ENCODE results near the gene REXO5.
A peak's percentile ranks its signal among the peaks of the same experiment; 100 is the strongest.
"Not testable (repeated sequence)": the region's sequence is repeated elsewhere in the genome, so short reads cannot be mapped to it uniquely, and the experiment has no call there.

The REXO5 gene, protein sequence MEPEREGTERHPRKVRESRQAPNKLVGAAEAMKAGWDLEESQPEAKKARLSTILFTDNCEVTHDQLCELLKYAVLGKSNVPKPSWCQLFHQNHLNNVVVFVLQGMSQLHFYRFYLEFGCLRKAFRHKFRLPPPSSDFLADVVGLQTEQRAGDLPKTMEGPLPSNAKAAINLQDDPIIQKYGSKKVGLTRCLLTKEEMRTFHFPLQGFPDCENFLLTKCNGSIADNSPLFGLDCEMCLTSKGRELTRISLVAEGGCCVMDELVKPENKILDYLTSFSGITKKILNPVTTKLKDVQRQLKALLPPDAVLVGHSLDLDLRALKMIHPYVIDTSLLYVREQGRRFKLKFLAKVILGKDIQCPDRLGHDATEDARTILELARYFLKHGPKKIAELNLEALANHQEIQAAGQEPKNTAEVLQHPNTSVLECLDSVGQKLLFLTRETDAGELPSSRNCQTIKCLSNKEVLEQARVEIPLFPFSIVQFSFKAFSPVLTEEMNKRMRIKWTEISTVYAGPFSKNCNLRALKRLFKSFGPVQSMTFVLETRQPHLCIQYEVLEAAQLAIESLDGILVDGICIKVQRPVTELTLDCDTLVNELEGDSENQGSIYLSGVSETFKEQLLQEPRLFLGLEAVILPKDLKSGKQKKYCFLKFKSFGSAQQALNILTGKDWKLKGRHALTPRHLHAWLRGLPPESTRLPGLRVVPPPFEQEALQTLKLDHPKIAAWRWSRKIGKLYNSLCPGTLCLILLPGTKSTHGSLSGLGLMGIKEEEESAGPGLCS

GRCh38 chr16:20806168-20807050 is at the start of gene REXO5, which contains the start of gene ERI2:
REXO5 (plus strand) TSS chr16:20806527; CDS start chr16:20806954, 427 bp downstream.
ERI2 (minus strand) TSS chr16:20806472; CDS start chr16:20806430, 42 bp downstream.
- H3K9me3 ChIP-seq: no peaks in the 10 kb centered on the region

GRCh38 chr16:20760346-20760745 is 46.0 kb upstream of the REXO5 start:
- Histone ChIP-seq H3K36me3 (replicated peaks) (no peaks in the 10 kb centered on the region), H3K9me3 (peaks cover 10% of the 10 kb centered on the region; the same call in 1 of the 2 replicates), H3K27me3 (ENCODE audit: low read depth) (no peaks in the 10 kb centered on the region), H3K4me1 (peaks cover 3% of the 10 kb centered on the region; the same call in 1 of the 2 replicates), H3K4me3 (no peak overlapping the region)
- in situ Hi-C loops (cut with MboI; ENCODE audit: low sequenced_read_pairs): no loop called here
- no peak for DNase-seq (ENCODE audit: low spot score in 2 of 2)

More at GRCh38 chr16:20806168-20807050, at the start of gene REXO5, which contains the start of gene ERI2:
- H3K27me3 ChIP-seq (ENCODE audit: low read depth): no peaks in the 10 kb centered on the region
- H3K36me3 ChIP-seq (replicated peaks): peaks cover 6% of the 10 kb centered on the region
- in situ Hi-C loops (cut with MboI; ENCODE audit: low sequenced_read_pairs): no loop called here
- DNase-seq (ENCODE audit: low spot score in 2 of 2): peak; percentile 90 to 96
- H3K4me1 ChIP-seq: peaks cover 4% of the 10 kb centered on the region; the same call in 1 of the 2 replicates
- peak within 1 kb of the TSS; percentile 95 for H3K4me3 ChIP-seq

DNA sequence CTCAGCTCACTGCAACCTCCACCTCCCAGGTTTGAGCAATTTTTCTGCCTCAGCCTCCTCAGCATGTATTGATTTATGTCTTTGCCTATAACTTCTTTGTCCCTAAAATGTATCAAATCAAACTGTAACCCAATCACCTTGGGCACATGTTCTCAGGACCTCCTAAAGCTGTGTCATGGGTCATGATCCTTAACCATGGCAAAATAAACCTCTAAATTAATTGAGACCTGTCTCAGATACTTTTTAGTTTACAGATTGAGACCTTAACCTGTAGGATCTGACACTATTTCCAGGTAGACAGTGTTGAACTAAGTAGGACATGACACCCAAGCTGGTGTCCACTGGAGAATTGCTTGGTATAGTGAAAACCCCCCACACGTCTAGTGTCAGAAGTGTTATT is 45.2 kb upstream of the REXO5 start:
- no peaks in the 10 kb centered on the region for H3K27me3 ChIP-seq (ENCODE audit: low read depth)
- H3K9me3 ChIP-seq: peaks cover 10% of the 10 kb centered on the region; the same call in 1 of the 2 replicates
- no peak overlapping the region for H3K4me3 ChIP-seq
- in situ Hi-C loops (cut with MboI; ENCODE audit: low sequenced_read_pairs): no loop called here
- DNase-seq (ENCODE audit: low spot score in 2 of 2): no peak
- H3K36me3 ChIP-seq (replicated peaks): no peaks in the 10 kb centered on the region
- peaks cover 3% of the 10 kb centered on the region; the same call in 1 of the 2 replicates for H3K4me1 ChIP-seq

- DNase-seq (ENCODE audit: low spot score in 2 of 2): no peak
- Histone ChIP-seq H3K4me1 (peaks cover 3% of the 10 kb centered on the region; the same call in 1 of the 2 replicates), H3K27me3 (ENCODE audit: low read depth) (no peaks in the 10 kb centered on the region), H3K4me3 (no peak overlapping the region), H3K36me3 (replicated peaks) (no peaks in the 10 kb centered on the region), H3K9me3 (peaks cover 10% of the 10 kb centered on the region; the same call in 1 of the 2 replicates)
- in situ Hi-C loops (cut with MboI; ENCODE audit: low sequenced_read_pairs): no loop called here
Observed at GRCh38 chr16:20762404-20763123, 43.8 kb upstream of the REXO5 start.

- H3K36me3 ChIP-seq (replicated peaks): no peaks in the 10 kb centered on the region
- H3K4me3 ChIP-seq: peak within 1 kb of the TSS; percentile 5; the same call in 1 of the 2 replicates
- in situ Hi-C loops (cut with MboI; ENCODE audit: low sequenced_read_pairs): no loop called here
- peaks cover 3% of the 10 kb centered on the region; the same call in 1 of the 2 replicates for H3K4me1 ChIP-seq
- peak in 1 of 2 experiments; percentile 45 for DNase-seq (ENCODE audit: low spot score in 2 of 2)
- no peaks in the 10 kb centered on the region for H3K27me3 ChIP-seq (ENCODE audit: low read depth)
- H3K9me3 ChIP-seq: peaks cover 10% of the 10 kb centered on the region; the same call in 1 of the 2 replicates
Observed at GRCh38 chr16:20763461-20764232, 42.7 kb upstream of the REXO5 start, which contains the start of gene ACSM3. ACSM3 (plus strand) TSS chr16:20764014; CDS start chr16:20770035, 6,021 bp downstream.

DNA sequence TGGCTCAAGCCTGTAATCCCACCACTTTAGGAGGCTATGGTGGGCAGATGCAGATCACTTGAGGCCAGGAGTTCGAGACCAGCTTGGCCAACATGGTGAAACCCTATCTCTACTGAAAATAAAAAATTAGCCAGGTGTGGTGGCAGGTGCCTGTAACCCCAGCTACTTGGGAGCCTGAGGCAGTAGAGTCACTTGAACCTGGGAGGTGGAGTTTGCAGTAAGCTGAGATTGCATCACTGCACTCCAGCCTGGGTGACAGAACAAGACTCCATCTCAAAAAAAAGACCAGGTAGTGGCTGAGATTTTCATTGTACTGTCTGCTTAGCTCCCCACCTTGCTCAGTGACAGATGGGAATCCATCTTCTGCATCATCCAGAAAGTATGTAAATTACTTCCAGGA is 41.9 kb upstream of the REXO5 start:
- H3K27me3 ChIP-seq (ENCODE audit: low read depth); DNase-seq (ENCODE audit: low spot score in 2 of 2); H3K4me1 ChIP-seq; H3K4me3 ChIP-seq; H3K9me3 ChIP-seq; in situ Hi-C loops (cut with MboI; ENCODE audit: low sequenced_read_pairs); H3K36me3 ChIP-seq (replicated peaks): not testable (repeated sequence)

GRCh38 chr16:20765732-20766131 is 40.6 kb upstream of the REXO5 start:
- Histone ChIP-seq H3K4me1 (peaks cover 3% of the 10 kb centered on the region; the same call in 1 of the 2 replicates), H3K4me3 (no peak overlapping the region), H3K27me3 (ENCODE audit: low read depth) (no peaks in the 10 kb centered on the region), H3K9me3 (peaks cover 10% of the 10 kb centered on the region; the same call in 1 of the 2 replicates), H3K36me3 (replicated peaks) (no peaks in the 10 kb centered on the region)
- DNase-seq (ENCODE audit: low spot score in 2 of 2): no peak
- in situ Hi-C loops (cut with MboI; ENCODE audit: low sequenced_read_pairs): no loop called here

DNA sequence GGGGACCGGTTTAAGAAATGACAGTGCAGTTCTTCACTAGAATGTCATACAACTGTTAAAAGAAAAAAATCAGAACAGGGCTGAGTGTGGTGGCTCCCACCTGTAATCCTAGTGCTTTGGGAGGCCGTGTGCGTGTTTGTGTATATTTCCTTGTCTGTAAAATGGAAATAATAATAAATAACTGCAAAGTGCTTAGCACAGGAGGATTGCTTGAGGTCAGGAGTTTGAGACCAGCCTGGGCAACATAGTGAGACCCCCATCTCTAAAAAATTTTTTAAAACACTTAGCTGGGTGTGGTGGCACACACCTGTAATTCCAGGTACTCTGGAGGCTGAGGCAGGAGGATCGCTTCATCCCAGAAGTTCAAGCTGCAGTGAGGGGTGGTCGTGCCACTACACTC is 40.0 kb upstream of the REXO5 start:
- in situ Hi-C loops (cut with MboI; ENCODE audit: low sequenced_read_pairs): no loop called here
- Histone ChIP-seq H3K36me3 (replicated peaks) (no peaks in the 10 kb centered on the region), H3K9me3 (peaks cover 10% of the 10 kb centered on the region; the same call in 1 of the 2 replicates), H3K27me3 (ENCODE audit: low read depth) (no peaks in the 10 kb centered on the region), H3K4me3 (no peak overlapping the region), H3K4me1 (peaks cover 3% of the 10 kb centered on the region; the same call in 1 of the 2 replicates)
- DNase-seq (ENCODE audit: low spot score in 2 of 2): no peak

DNA sequence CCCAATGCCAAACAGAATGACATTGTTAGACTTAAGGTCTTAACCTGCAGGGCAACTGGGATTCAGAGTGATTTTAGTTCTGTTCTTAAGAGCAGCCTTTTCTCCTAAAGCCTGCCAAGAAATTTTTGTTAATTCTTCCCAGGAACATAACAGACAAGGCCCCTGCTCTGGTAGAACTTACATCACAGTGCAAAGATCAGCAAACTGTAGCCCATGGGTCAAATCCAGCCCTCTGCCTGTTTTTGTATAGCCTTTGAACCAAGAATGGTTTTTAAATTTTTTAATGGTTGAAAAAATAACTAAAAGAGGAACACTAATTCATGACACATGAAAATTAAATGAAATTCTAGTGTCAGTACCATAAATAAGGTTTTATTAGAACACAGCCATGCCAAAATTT is 38.8 kb upstream of the REXO5 start:
- Histone ChIP-seq H3K27me3 (ENCODE audit: low read depth) (no peaks in the 10 kb centered on the region), H3K36me3 (replicated peaks) (no peaks in the 10 kb centered on the region), H3K9me3 (peaks cover 8% of the 10 kb centered on the region; the same call in 1 of the 2 replicates), H3K4me1 (peaks cover 3% of the 10 kb centered on the region; the same call in 1 of the 2 replicates), H3K4me3 (no peak overlapping the region)
- no peak for DNase-seq (ENCODE audit: low spot score in 2 of 2)
- in situ Hi-C loops (cut with MboI; ENCODE audit: low sequenced_read_pairs): no loop called here

DNA sequence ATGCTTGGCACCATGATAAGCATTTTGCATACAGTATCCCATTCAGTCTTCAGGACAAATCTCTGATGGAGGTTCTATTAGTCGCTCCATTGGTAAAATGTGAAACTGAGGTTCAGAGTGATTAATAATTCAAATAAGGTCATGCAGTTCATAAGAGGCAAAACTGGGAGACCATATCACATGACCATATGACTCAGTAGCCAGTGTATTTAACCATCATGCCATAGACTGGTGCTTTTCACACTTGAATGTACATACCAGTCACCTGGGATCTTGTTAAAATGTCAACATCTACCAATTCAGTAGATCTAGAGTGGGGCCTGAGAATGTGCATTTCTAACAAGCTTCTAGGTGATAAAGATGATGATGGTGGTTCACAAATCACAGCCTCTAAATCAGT is 38.2 kb upstream of the REXO5 start:
- H3K4me1 ChIP-seq: peaks cover 3% of the 10 kb centered on the region; the same call in 1 of the 2 replicates
- no peaks in the 10 kb centered on the region for H3K36me3 ChIP-seq (replicated peaks)
- no peaks in the 10 kb centered on the region for H3K27me3 ChIP-seq (ENCODE audit: low read depth)
- peaks cover 3% of the 10 kb centered on the region; the same call in 1 of the 2 replicates for H3K9me3 ChIP-seq
- H3K4me3 ChIP-seq: no peak overlapping the region
- no peak for DNase-seq (ENCODE audit: low spot score in 2 of 2)
- in situ Hi-C loops (cut with MboI; ENCODE audit: low sequenced_read_pairs): no loop called here

DNA sequence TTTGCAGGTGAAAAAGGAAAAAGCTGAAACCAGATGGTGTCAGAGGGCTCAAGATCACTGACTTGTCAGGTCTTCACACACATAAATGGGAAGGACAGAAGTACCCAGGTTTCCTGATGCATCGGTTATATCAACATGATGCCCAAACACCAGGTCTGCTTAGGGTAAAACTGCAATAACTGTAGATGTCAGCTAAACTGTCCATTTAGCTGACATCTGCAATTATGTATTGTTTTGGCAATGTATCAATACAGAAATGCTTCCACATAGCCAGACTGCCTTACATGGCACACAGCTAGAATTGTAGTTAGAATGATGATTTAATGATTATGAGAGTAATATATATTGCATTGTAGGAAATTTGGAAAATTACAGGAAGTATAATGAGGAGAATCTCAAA is 37.5 kb upstream of the REXO5 start:
- in situ Hi-C loops (cut with MboI; ENCODE audit: low sequenced_read_pairs): no loop called here
- H3K4me1 ChIP-seq: peaks cover 3% of the 10 kb centered on the region; the same call in 1 of the 2 replicates
- H3K9me3 ChIP-seq: no peaks in the 10 kb centered on the region
- H3K36me3 ChIP-seq (replicated peaks): no peaks in the 10 kb centered on the region
- no peaks in the 10 kb centered on the region for H3K27me3 ChIP-seq (ENCODE audit: low read depth)
- DNase-seq (ENCODE audit: low spot score in 2 of 2): no peak
- no peak overlapping the region for H3K4me3 ChIP-seq

- no peak overlapping the region for H3K4me3 ChIP-seq
- no peak for DNase-seq (ENCODE audit: low spot score in 2 of 2)
- in situ Hi-C loops (cut with MboI; ENCODE audit: low sequenced_read_pairs): no loop called here
- peaks cover 7% of the 10 kb centered on the region for H3K4me1 ChIP-seq
- H3K36me3 ChIP-seq (replicated peaks): no peaks in the 10 kb centered on the region
- H3K9me3 ChIP-seq: no peaks in the 10 kb centered on the region
- no peaks in the 10 kb centered on the region for H3K27me3 ChIP-seq (ENCODE audit: low read depth)
Observed at GRCh38 chr16:20773679-20774078, 32.6 kb upstream of the REXO5 start.
